Measurements from ENCODE around the gene RPS25.
"Not testable (repeated sequence)": the region's sequence is repeated elsewhere in the genome, so short reads cannot be mapped to it uniquely, and the experiment has no call there.

The RPS25 gene

DNA sequence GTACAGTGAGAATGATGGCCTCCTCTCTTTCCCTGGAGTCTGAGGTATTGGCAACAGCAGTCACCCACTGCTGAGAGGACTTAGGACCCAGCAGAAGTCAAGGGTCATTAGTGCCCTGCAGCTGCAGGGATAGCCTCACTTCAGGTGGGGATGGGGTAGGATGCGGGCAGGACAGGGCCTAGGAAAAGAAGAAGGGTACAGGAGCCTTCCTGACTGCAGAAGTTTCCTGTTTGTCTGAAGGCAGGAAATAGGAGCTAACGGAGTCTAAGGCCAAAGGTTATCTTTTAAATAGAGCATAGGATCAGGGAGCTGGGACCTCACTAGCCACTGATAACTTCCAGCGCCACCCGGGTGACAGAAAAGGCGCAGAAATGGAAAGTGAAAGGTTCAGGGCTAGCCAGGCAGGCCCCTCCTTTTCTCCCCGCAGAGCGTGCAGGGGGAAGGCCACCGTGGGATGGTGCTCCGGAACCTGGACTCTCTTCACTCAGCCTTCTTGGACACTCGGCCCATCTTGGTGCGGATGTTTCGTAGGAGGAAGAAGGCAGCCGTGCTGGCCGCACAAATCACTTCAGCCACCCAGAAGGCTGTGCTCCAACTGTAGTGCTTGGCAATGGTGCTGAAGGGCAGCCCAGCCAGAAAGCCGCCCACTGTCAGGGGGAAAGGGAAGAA, 6.4 kb upstream of the RPS25 start:
- Histone ChIP-seq H3K9ac (ENCODE audit: low read length) (no peak overlapping the region), H3K27me3 (ENCODE audit: control insufficient read depth, insufficient read depth, low read length) (no peaks in the 10 kb centered on the region), H3K4me3 (ENCODE audit: low read length) (no peak overlapping the region), H3K4me1 (ENCODE audit: control insufficient read depth, insufficient read depth, low read length) (peaks cover 62% of the 10 kb centered on the region), H3K36me3 (ENCODE audit: control insufficient read depth, insufficient read depth, low read length) (no peaks in the 10 kb centered on the region), H3K9me3 (ENCODE audit: control insufficient read depth, low read length) (no peaks in the 10 kb centered on the region)

DNA sequence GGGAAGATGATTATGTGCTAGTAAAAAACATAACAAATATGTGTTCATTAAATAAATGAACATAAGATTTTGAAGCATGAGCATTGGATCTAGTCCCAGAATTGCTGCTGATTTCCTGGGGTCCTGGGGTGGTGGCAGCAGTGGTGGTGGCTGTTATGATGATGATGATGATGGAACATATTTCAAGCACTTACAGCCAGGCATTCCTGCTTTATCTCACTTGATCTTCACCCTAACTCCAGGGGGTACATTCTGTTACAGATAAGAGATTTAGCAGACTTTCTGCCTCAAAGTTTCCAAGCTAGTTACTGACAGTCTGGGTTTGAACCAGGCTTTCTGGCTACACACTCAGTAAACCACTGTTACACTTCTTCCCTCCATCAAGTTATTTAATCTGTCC, 5.6 kb upstream of the RPS25 start:
- H3K27me3 ChIP-seq (ENCODE audit: control insufficient read depth, insufficient read depth, low read length): no peaks in the 10 kb centered on the region
- no peak overlapping the region for H3K9ac ChIP-seq (ENCODE audit: low read length)
- no peaks in the 10 kb centered on the region for H3K9me3 ChIP-seq (ENCODE audit: control insufficient read depth, low read length)
- peaks cover 54% of the 10 kb centered on the region for H3K4me1 ChIP-seq (ENCODE audit: control insufficient read depth, insufficient read depth, low read length)
- no peak overlapping the region for H3K4me3 ChIP-seq (ENCODE audit: low read length)
- H3K36me3 ChIP-seq (ENCODE audit: control insufficient read depth, insufficient read depth, low read length): no peaks in the 10 kb centered on the region

DNA sequence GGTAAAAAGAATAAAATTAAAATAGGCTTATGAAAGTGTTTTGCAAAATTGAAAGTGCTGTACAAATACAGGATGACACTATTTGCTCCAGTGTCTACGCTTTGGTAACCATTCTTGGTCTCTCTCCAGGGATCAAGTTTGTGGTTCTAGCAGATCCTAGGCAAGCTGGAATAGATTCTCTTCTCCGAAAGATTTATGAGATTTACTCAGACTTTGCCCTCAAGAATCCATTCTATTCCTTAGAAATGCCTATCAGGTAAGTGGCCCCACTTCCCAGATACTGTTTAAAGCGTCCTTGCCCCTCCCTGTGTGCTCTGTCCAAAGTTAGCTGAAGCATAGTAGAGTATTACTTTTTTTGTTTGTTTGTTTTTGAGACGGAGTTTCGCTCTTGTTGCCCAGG, 3.5 kb upstream of the RPS25 start:
- H3K9me3 ChIP-seq (ENCODE audit: control insufficient read depth, low read length): no peaks in the 10 kb centered on the region
- no peak overlapping the region for H3K4me3 ChIP-seq (ENCODE audit: low read length)
- no peak overlapping the region for H3K9ac ChIP-seq (ENCODE audit: low read length)
- peaks cover 42% of the 10 kb centered on the region for H3K4me1 ChIP-seq (ENCODE audit: control insufficient read depth, insufficient read depth, low read length)
- no peaks in the 10 kb centered on the region for H3K27me3 ChIP-seq (ENCODE audit: control insufficient read depth, insufficient read depth, low read length)
- H3K36me3 ChIP-seq (ENCODE audit: control insufficient read depth, insufficient read depth, low read length): no peaks in the 10 kb centered on the region

DNA sequence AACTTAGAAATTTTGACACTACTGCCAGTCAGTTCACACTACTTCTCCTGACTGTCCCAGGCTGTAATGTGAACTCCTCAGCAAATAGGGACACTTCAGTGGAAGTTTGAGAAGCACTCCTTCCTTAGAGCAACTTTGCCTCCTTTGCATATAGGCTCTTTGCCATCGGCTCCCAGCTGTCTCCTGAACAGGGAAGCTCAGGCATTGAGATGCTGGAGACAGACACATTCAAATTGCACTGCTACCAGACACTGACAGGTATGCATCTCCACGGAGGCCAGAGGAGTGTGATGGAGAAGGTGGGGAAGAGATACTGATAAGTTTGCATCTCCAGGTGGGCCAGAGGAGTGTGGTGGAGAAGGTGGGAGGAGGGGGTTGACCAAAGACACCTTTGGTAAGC, 1.9 kb upstream of the RPS25 start:
- no peaks in the 10 kb centered on the region for H3K27me3 ChIP-seq (ENCODE audit: control insufficient read depth, insufficient read depth, low read length)
- no peak overlapping the region for H3K9ac ChIP-seq (ENCODE audit: low read length)
- peaks cover 8% of the 10 kb centered on the region for H3K36me3 ChIP-seq (ENCODE audit: control insufficient read depth, insufficient read depth, low read length)
- no peaks in the 10 kb centered on the region for H3K9me3 ChIP-seq (ENCODE audit: control insufficient read depth, low read length)
- peaks cover 43% of the 10 kb centered on the region for H3K4me1 ChIP-seq (ENCODE audit: control insufficient read depth, insufficient read depth, low read length)
- peak overlapping the region; percentile 92 for H3K4me3 ChIP-seq (ENCODE audit: low read length)

DNA sequence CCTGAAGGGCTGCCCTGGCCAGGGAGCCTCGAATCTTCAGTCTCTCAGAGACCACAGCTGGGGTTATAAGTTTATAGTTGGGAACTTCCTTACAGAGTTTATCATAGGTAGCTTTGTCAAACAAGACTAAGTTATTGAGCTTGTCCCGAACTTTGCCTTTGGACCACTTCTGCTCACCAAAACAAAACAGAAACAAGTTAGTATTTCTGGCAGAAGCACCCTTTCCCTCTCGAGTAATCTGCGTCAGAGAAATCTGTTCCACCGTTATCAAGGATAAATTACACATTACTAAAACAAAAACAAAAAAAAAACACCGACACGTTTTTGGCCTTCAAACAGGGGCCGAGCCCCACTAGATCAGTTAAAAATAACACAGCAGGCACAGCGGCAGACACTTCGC, 766 bp downstream of the RPS25 start:
- Histone ChIP-seq H3K9ac (ENCODE audit: low read length) (peak overlapping the region; percentile 97), H3K4me1 (ENCODE audit: control insufficient read depth, insufficient read depth, low read length) (peaks cover 35% of the 10 kb centered on the region), H3K36me3 (ENCODE audit: control insufficient read depth, insufficient read depth, low read length) (peaks cover 14% of the 10 kb centered on the region), H3K4me3 (ENCODE audit: low read length) (peak overlapping the region; percentile 92)
- H3K27me3 ChIP-seq (ENCODE audit: control insufficient read depth, insufficient read depth, low read length); H3K9me3 ChIP-seq (ENCODE audit: control insufficient read depth, low read length): not testable (repeated sequence)

DNA sequence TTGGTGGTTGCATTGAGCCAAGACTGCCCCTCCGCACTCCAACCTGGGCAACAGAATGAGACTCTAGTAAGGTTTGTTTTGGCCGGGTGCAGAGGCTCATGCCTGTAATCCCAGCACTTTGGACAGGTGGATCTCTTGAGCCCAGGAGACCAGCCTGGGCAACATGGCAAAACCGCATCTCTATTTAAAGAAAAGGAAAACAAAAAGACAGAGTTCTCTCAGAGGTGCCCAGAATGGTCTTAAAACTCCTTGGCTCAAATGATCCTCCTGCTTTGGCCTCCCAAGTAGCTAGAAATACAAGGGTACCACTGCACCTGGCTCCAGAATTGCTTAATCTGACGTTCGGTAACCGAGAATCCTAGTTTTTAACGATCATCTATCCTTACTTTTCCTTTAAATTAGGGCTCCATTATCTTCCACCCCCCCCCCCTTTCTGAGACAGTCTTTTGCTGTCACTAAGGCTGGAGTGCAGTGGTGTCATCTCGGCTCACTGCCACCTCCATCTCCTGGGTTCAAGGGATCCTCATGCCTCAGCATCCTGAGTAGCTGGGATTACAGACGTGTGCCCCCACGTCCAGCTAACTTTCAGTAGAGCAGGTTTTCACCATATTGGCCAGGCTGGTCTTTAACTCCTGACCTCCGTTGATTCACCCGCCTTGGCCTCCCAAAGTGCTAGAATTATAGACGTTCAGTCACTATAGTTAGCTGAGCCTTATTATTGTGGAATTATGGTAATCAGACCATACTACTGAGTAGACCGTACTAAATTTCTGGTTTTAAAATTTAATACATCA, 1.7 kb downstream of the RPS25 start:
- H3K4me3 ChIP-seq (ENCODE audit: low read length): no peak overlapping the region
- peaks cover 31% of the 10 kb centered on the region for H3K4me1 ChIP-seq (ENCODE audit: control insufficient read depth, insufficient read depth, low read length)
- H3K9me3 ChIP-seq (ENCODE audit: control insufficient read depth, low read length): no peaks in the 10 kb centered on the region
- no peaks in the 10 kb centered on the region for H3K27me3 ChIP-seq (ENCODE audit: control insufficient read depth, insufficient read depth, low read length)
- peaks cover 14% of the 10 kb centered on the region for H3K36me3 ChIP-seq (ENCODE audit: control insufficient read depth, insufficient read depth, low read length)
- peak overlapping the region; percentile 52 for H3K9ac ChIP-seq (ENCODE audit: low read length)

DNA sequence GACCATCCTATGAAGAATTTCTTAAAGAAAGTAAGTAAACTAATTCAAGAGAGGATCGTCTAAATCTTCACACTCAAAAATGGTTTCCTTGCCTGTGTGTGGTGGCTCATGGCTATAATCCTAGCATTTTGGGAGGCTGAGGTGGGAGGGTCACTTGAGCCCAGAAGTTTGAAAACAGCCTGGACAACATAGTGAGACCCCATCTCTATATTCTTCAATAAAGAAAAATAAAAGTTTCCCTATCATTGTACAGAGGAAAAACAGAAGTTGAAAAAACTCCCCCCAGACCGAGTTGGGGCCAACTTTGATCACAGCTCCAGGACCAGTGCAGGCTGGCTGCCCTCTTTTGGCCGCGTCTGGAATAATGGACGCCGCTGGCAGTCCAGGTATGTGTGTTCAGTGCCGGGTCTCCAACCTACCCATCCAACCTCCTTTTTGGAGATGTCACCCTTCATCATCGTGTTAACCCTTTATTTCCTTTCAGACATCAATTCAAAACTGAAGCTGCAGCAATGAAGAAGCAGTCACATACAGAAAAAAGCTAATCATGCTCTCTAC, 3.0 kb downstream of the RPS25 start:
- Histone ChIP-seq H3K9ac (ENCODE audit: low read length) (no peak overlapping the region), H3K9me3 (ENCODE audit: control insufficient read depth, low read length) (no peaks in the 10 kb centered on the region), H3K4me3 (ENCODE audit: low read length) (no peak overlapping the region), H3K36me3 (ENCODE audit: control insufficient read depth, insufficient read depth, low read length) (peaks cover 14% of the 10 kb centered on the region), H3K27me3 (ENCODE audit: control insufficient read depth, insufficient read depth, low read length) (no peaks in the 10 kb centered on the region), H3K4me1 (ENCODE audit: control insufficient read depth, insufficient read depth, low read length) (peaks cover 18% of the 10 kb centered on the region)

DNA sequence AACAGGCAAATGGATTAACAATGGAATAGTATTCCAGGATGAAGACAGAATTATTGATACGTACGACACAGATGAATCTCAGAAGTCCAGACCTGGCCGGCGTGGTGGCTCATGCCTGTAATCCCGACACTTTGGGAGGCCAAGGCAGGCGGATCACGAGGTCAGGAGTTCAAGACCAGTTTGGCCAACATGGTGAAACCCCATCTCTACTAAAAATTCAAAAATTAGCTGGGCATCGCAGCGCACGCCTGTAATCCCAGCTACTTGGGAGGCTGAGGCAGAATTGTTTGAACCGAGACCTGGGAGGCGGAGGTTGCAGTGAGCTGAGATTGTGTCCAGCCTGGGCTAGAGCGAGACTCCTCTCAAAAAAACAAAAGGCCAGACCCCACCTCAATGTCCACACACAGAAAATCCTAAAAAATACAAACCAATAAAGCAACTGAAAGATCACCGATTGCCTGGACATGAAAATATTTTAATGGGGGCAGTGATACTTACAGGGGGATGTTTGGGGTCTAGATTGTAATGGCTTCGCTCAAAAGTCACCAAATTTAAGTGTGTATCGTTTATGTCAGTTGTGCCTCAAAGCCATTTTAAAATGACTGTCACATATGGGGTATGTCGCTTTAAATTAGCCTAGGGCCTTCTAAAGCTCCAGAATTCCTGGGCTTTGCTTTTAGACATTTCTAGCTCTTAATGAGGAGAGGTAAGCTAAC, 3.8 kb downstream of the RPS25 start:
- Histone ChIP-seq H3K9me3 (ENCODE audit: control insufficient read depth, low read length) (no peaks in the 10 kb centered on the region), H3K4me1 (ENCODE audit: control insufficient read depth, insufficient read depth, low read length) (peaks cover 12% of the 10 kb centered on the region), H3K27me3 (ENCODE audit: control insufficient read depth, insufficient read depth, low read length) (no peaks in the 10 kb centered on the region), H3K9ac (ENCODE audit: low read length) (no peak overlapping the region), H3K36me3 (ENCODE audit: control insufficient read depth, insufficient read depth, low read length) (peaks cover 14% of the 10 kb centered on the region), H3K4me3 (ENCODE audit: low read length) (no peak overlapping the region)

DNA sequence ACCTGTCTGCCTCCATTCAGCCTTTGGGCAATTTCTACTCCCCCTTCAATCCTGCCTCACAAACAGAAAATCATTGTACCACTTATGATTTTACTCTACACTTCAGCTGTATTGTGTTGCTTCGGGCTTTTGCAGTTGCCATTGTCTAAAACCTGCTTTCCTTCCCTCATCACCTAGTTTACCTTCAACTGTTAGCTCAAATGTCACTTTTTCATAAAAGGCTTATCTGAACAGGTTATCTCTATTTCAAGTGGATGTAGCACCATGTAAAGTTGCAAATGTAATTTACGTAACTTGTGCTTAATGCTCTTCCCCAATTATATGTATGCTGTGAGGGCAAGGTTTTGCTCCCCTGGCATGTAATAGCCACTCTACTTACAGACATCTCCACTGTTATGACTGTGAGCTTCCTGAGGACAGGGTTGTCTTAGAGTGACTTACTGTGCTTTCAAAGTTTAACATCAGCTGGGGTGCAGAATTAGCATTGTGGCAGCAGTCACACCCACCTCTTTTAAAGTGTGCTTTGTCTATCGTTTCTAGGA, 5.4 kb downstream of the RPS25 start:
- H3K4me1 ChIP-seq (ENCODE audit: control insufficient read depth, insufficient read depth, low read length): peaks cover 12% of the 10 kb centered on the region
- H3K4me3 ChIP-seq (ENCODE audit: low read length): no peak overlapping the region
- no peaks in the 10 kb centered on the region for H3K27me3 ChIP-seq (ENCODE audit: control insufficient read depth, insufficient read depth, low read length)
- H3K36me3 ChIP-seq (ENCODE audit: control insufficient read depth, insufficient read depth, low read length): peaks cover 16% of the 10 kb centered on the region
- H3K9ac ChIP-seq (ENCODE audit: low read length): no peak overlapping the region
- H3K9me3 ChIP-seq (ENCODE audit: control insufficient read depth, low read length): no peaks in the 10 kb centered on the region

DNA sequence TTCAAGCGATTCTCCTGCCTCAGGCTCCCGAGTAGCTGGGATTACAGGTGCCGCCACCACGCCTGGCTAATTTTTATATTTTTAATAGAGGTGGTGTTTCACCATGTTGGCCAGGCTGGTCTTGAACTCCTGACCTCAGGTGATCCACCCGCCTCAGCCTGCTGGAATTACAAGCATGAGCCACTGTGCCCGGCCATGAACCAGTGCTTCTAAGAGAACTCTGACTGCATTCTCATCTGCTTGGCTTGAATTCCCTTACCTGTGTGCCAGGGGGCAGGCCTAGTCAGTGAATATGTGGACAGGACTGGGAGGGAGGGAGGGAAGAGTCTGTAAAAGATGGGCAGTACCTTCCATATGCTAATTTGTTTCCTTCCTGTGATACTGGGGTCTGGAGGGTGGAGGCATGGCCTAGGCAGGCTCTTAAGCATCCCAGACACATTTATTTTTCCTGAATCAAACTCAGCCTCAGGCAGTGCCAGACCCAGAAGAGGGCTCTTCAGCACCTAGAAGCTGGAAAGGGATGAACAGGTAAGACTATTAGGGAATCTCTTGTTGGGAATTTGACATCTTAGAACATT, 6.6 kb downstream of the RPS25 start:
- peaks cover 18% of the 10 kb centered on the region for H3K36me3 ChIP-seq (ENCODE audit: control insufficient read depth, insufficient read depth, low read length)
- H3K9ac ChIP-seq (ENCODE audit: low read length): no peak overlapping the region
- H3K4me1 ChIP-seq (ENCODE audit: control insufficient read depth, insufficient read depth, low read length): peaks cover 4% of the 10 kb centered on the region
- H3K9me3 ChIP-seq (ENCODE audit: control insufficient read depth, low read length): no peaks in the 10 kb centered on the region
- H3K27me3 ChIP-seq (ENCODE audit: control insufficient read depth, insufficient read depth, low read length): no peaks in the 10 kb centered on the region
- no peak overlapping the region for H3K4me3 ChIP-seq (ENCODE audit: low read length)

DNA sequence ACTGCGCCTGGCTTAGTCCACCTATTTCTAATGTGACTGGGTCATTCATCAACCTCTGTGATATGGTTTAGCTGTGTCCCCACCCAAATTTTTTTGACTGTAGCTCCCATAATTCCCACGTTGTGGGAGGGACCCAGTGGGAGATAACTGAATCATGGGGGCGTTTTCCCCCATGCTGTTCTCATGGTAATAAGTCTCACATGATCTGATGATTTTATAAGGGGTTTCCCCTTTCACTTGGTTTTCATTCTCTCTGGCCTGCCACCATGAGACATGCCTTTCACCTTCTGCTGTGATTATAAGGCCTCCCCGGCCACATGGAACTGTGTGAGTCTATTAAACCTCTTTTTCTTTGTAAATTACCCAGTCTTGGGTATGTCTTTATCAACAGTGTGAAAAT, 11.5 kb downstream of the RPS25 start:
- no peaks in the 10 kb centered on the region for H3K9me3 ChIP-seq (ENCODE audit: control insufficient read depth, low read length)
- H3K27me3 ChIP-seq (ENCODE audit: control insufficient read depth, insufficient read depth, low read length): no peaks in the 10 kb centered on the region
- no peaks in the 10 kb centered on the region for H3K4me1 ChIP-seq (ENCODE audit: control insufficient read depth, insufficient read depth, low read length)
- no peak overlapping the region for H3K9ac ChIP-seq (ENCODE audit: low read length)
- H3K36me3 ChIP-seq (ENCODE audit: control insufficient read depth, insufficient read depth, low read length): peaks cover 4% of the 10 kb centered on the region
- H3K4me3 ChIP-seq (ENCODE audit: low read length): no peak overlapping the region
